Measurements from ENCODE around the gene EYS.
"Not testable (repeated sequence)": the region's sequence is repeated elsewhere in the genome, so short reads cannot be mapped to it uniquely, and the experiment has no call there.

EYS gene

DNA sequence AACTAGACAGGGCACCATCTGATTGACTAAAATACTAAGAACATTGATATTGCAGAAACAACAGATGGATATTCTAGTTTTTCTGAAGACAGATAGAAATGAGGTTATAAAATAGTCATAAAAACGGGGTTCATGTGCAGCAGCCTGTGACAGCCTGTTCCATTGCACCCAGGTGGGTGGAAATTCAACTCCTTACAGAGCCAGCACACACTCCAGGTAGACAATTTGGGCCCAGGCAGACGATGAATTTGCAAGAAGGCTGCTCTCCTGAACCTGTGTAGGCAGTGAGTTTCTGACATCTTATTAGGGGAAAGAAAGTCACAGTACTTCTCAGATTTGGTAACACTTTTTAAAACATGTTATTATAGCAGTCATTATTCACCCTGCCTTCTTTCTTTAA, 1657.3 kb downstream of the EYS start:
- ATAC-seq (replicated peaks) = no peak
- Mint-ChIP-seq H3K27ac (no peak overlapping the region), H3K27me3 (no peaks in the 10 kb centered on the region), H3K36me3 (no peaks in the 10 kb centered on the region), H3K9me3 (no peaks in the 10 kb centered on the region), H3K4me1 (no peaks in the 10 kb centered on the region), H3K4me3 (no peak overlapping the region)
- no peak for DNase-seq

DNA sequence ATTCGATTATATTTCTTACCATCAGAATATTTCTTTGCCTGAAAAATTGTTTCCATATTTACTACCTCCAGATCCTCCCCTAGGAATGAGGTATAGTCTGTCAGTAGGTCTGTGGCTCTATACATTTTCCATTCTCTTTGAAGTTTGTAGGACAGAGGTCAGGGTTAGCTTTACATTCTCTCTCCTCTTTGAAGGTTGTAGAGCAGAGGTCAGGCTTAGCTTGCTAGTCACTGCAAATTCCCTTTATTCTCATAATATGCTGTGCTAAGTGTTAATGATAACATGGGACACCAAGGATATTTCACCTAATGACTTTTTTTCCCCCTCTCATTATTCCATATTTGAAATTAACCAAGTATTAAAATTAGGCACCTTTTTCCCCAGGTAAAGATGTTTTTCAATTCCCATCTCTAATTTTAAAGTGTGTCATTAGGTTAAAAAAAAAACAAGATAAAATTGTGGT, 1660.2 kb downstream of the EYS start:
- ATAC-seq (replicated peaks) = no peak
- H3K4me1 Mint-ChIP-seq = no peaks in the 10 kb centered on the region
- no peak overlapping the region for H3K27ac Mint-ChIP-seq
- no peaks in the 10 kb centered on the region for H3K9me3 Mint-ChIP-seq
- H3K36me3 Mint-ChIP-seq = no peaks in the 10 kb centered on the region
- H3K27me3 Mint-ChIP-seq = no peaks in the 10 kb centered on the region
- H3K4me3 Mint-ChIP-seq = no peak overlapping the region
- no peak for DNase-seq

DNA sequence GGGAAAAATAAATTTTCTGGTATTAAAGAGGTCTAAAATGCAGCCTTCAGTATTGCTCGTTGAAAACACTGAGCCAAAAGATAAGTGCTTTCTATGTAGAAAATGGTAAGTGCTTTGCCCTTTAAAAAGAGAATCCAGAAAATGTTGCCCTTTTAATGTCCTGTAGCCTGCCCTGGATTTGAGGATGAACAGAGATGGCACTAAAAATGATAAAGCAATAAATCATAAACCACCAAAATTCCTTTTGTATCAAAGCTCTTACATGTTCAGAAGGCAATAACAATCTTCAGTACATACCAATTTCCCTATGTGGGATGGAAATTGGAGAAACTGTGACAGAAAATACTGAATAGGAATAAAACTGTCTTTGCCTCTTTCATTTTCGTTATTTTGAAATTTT, 1665.7 kb downstream of the EYS start:
- H3K27ac Mint-ChIP-seq = no peak overlapping the region
- no peak overlapping the region for H3K4me3 Mint-ChIP-seq
- H3K27me3 Mint-ChIP-seq = no peaks in the 10 kb centered on the region
- ATAC-seq (replicated peaks) (no peak), DNase-seq (no peak)
- H3K9me3 Mint-ChIP-seq = no peaks in the 10 kb centered on the region
- no peaks in the 10 kb centered on the region for H3K4me1 Mint-ChIP-seq
- no peaks in the 10 kb centered on the region for H3K36me3 Mint-ChIP-seq

DNA sequence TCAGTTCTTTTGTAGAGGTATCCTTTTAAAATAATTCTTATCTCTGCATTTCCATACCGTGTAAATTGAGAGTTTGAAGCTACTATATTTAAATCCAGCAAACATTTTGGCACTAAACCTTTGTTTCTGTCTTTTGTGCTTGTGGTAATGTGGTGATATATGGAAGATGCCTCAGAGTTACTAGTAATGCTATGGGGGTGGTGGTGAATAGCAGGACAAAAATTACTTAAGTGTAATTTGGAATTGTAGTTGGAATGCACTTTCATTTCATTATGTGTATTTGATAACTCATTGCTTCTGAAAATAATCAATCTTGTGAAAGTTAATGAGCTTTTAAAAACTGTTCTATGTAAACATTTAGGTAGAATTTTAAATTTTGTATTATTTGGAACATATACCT, 1666.9 kb downstream of the EYS start:
- Mint-ChIP-seq H3K9me3 (no peaks in the 10 kb centered on the region), H3K27ac (no peak overlapping the region), H3K4me1 (no peaks in the 10 kb centered on the region), H3K4me3 (no peak overlapping the region), H3K27me3 (no peaks in the 10 kb centered on the region), H3K36me3 (no peaks in the 10 kb centered on the region)
- DNase-seq (no peak), ATAC-seq (replicated peaks) (no peak)

DNA sequence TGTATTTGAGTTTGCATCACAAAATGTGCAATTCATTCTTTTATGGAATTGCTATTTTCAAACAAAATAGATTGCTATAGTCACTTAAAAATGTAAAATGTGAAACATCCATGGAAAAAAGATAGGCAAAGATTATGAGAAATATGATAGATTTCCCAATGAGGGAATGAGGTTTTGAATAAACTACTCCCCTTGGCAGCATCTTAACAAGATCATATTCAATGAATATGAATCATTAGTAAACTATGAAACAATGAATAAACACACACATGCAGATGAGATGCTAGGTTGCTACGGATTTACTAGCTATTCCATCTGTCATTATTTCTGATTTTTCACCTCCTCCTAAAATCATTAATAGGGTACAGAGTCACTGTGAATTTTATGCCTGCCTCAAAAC, 1669.6 kb downstream of the EYS start:
- no peak overlapping the region for H3K27ac Mint-ChIP-seq
- no peaks in the 10 kb centered on the region for H3K27me3 Mint-ChIP-seq
- H3K9me3 Mint-ChIP-seq = no peaks in the 10 kb centered on the region
- H3K4me3 Mint-ChIP-seq = no peak overlapping the region
- no peak for ATAC-seq (replicated peaks)
- no peaks in the 10 kb centered on the region for H3K4me1 Mint-ChIP-seq
- no peak for DNase-seq
- H3K36me3 Mint-ChIP-seq = no peaks in the 10 kb centered on the region

DNA sequence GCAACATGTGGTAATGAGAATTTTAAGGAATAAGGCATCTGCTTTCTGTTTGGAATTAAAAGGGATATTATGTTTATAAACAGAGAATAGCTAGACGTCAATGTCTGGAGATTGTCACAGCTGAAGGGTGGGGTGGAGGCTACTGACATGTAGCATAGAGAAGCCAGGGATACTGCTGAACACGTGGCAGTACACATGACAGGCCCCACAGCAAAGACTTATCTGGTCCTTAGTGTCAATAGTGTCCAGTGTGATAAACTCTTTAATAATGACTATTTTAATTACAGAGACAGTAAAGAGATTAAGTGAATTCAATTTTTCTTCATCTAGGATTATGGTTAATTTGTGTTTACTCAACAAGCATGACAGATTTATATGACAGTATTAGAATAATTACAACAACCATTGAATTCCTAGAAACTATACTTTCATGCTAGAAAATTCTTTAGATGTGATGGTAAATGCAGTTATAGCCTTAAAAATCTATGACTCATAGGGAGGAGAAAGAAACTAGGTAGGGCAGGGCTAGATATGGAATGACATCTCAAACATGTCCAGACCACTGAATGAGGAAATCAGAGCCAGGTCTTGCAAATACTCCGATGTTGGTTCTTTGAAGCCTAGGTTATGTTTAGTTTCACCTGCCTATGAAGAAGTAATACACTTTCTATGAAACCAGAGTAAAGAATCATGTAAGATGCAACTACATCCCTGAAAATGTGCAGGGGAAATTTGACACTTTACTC, 1671.9 kb downstream of the EYS start:
- Mint-ChIP-seq H3K27ac (no peak overlapping the region), H3K27me3 (no peaks in the 10 kb centered on the region), H3K4me3 (no peak overlapping the region), H3K36me3 (no peaks in the 10 kb centered on the region), H3K4me1 (no peaks in the 10 kb centered on the region), H3K9me3 (peaks cover under 1 to 3% of the 10 kb centered on the region in 2 donors)
- DNase-seq (no peak), ATAC-seq (replicated peaks) (no peak)

DNA sequence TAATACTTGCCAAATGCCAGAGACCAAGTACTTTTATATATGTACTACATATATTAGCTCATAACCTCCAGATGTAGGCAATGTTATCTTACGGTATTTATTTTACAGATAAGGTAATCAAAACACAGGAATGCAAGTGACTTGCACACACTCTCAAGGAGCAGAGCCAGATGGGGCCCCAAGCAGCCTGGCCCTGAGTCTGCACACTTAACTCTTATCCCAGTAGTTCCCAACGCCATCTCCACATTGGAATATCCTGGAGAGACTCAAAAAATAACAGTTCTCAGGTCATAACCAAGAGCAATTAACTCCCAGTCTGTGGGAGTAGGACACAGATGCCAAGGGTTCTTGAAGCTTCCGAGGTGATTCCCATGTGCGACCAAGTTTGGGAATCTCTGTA, 1672.7 kb downstream of the EYS start:
- Mint-ChIP-seq H3K36me3 (no peaks in the 10 kb centered on the region), H3K4me1 (no peaks in the 10 kb centered on the region), H3K9me3 (peaks cover 3 to 5% of the 10 kb centered on the region in 2 donors), H3K27me3 (no peaks in the 10 kb centered on the region), H3K27ac (no peak overlapping the region), H3K4me3 (no peak overlapping the region)
- no peak for DNase-seq
- no peak for ATAC-seq (replicated peaks)

DNA sequence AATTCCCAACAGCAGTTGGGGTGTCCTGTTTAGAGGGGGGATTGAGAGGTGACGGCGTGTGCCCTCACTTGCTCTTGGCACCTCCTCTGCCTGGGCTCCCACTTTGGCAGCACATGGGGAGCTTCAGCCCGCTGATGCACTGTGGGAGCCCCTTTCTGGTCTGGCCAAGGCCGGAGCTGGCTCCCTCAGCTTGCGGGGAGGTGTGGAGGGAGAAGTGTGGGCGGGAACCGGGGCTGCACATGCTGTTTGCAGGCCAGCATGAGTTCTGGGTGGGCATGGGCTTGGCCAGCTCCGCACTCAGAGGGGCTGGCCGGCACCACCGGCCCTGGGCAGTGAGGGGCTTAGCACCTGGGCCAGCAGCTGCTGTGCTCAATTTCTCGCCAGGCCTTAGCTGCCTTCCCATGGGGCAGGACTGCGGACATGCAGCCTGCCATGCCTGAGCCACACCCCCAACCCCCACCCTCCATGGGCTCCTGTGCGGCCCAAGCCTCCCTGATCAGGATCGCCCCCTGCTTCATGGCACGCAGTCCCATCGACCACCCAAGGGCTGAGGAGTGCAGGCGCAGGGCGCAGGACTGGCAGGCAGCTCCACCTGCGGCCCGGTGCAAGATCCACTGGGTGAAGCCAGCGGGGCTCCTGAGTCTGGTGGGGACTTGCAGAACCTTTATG, 1675.9 kb downstream of the EYS start:
- H3K9me3 Mint-ChIP-seq; ATAC-seq (replicated peaks); H3K27me3 Mint-ChIP-seq; DNase-seq; H3K27ac Mint-ChIP-seq; H3K4me3 Mint-ChIP-seq; H3K36me3 Mint-ChIP-seq; H3K4me1 Mint-ChIP-seq: not testable (repeated sequence)

DNA sequence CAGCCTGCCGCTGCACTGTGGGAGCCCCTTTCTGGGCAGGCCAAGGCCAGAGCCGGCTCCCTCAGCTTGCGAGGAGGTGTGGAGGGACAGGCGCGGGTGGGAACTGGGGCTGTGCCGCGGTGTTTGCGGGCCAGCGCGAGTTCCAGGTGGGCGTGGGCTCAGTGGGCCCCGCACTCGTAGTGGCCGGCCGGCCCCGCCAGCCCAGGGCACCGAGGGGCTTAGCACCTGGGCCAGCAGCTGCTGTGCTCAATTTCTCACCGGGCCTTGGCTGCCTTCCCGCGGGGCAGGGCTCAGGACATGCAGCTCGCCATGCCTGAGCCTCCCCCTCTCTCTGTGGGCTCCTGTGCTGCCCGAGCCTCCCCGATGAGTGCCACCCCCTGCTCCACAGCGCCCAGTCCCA, 1683.3 kb downstream of the EYS start:
- H3K36me3 Mint-ChIP-seq = no peaks in the 10 kb centered on the region
- no peak overlapping the region for H3K4me3 Mint-ChIP-seq
- no peaks in the 10 kb centered on the region for H3K4me1 Mint-ChIP-seq
- ATAC-seq (replicated peaks) = no peak
- no peaks in the 10 kb centered on the region for H3K27me3 Mint-ChIP-seq
- peaks cover 0 to 3% of the 10 kb centered on the region in 2 donors for H3K9me3 Mint-ChIP-seq
- DNase-seq = no peak
- H3K27ac Mint-ChIP-seq = no peak overlapping the region

DNA sequence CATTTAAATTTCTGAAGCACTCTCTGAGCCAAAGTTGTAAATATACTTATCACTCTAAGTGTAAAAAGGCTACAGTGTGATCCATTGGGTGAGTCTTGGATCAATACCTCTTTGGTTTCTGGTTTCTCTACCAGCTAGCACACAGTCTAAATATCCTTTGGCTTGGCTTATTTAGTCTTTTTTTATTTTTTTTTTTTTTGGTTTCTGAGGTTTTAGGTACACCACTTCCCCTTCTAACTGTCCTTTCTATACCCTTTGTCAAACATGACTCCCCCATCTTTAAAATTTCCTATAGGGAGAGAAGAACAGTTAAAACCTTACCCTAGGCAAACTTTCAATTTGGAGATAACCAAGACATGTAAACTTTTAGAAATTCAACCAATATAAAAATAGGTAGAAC, 1692.4 kb downstream of the EYS start:
- Mint-ChIP-seq H3K36me3 (no peaks in the 10 kb centered on the region), H3K27ac (no peak overlapping the region), H3K27me3 (no peaks in the 10 kb centered on the region), H3K4me1 (no peaks in the 10 kb centered on the region), H3K4me3 (no peak overlapping the region), H3K9me3 (peaks cover 0 to 3% of the 10 kb centered on the region in 2 donors)
- ATAC-seq (replicated peaks) (peak in 1 of 2 donors; percentile 39), DNase-seq (no peak)

DNA sequence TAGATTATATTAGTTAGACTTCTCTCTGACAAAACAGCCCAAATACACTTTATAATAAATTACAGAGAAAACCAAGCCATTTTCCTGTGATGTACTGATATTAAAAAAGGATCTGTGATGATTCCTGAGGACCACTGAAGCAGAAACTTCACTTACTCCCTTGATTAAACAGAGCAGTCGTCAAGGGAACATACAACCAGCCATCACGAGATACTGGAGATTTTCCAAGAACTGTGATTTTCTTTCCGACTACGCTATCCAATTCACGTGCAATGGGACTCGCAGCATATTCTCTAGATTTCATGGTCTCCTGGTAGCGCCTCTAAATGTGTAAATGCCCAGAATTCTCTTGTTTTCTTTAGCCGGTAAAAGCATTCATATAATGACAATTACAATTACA, 1694.0 kb downstream of the EYS start:
- H3K27ac Mint-ChIP-seq = no peak overlapping the region
- ATAC-seq (replicated peaks) = no peak
- no peak overlapping the region for H3K4me3 Mint-ChIP-seq
- peaks cover 0 to 4% of the 10 kb centered on the region in 2 donors for H3K9me3 Mint-ChIP-seq
- H3K36me3 Mint-ChIP-seq = no peaks in the 10 kb centered on the region
- H3K4me1 Mint-ChIP-seq = no peaks in the 10 kb centered on the region
- no peaks in the 10 kb centered on the region for H3K27me3 Mint-ChIP-seq
- no peak for DNase-seq

DNA sequence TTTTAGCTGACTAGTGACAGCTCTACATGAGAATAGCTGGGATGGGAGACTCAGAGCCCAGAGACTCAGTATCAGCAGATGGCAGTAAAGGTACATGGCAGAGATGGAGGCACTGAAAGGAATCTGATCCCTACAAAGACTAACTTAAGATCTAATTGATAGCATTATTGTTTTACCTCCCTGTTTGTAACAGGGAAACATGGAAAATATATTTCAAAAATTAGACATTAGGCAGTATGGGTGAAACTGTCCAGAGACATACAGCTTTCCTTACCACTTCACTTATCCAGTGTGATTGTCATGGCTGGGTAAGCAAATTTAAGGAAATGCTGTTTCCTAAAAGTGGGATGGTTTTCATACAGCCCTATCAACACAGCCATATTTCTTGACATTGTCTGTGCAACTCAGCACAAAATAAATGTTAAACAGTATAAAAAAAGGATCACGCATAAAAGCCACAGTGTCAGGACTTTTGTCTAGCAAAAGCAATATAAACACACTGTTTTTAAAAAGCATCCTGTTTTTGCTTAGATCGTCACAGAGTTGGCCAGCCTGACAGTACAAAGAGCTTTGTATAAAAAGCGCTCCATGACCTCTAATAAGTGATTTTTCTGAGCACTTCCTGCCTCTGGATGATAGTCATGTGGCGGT, 1694.5 kb downstream of the EYS start:
- H3K9me3 Mint-ChIP-seq = peaks cover 0 to 4% of the 10 kb centered on the region in 2 donors
- no peak overlapping the region for H3K4me3 Mint-ChIP-seq
- no peak overlapping the region for H3K27ac Mint-ChIP-seq
- ATAC-seq (replicated peaks) (peak in 1 of 2 donors; percentile 45), DNase-seq (no peak)
- H3K27me3 Mint-ChIP-seq = no peaks in the 10 kb centered on the region
- H3K4me1 Mint-ChIP-seq = no peaks in the 10 kb centered on the region
- no peaks in the 10 kb centered on the region for H3K36me3 Mint-ChIP-seq

DNA sequence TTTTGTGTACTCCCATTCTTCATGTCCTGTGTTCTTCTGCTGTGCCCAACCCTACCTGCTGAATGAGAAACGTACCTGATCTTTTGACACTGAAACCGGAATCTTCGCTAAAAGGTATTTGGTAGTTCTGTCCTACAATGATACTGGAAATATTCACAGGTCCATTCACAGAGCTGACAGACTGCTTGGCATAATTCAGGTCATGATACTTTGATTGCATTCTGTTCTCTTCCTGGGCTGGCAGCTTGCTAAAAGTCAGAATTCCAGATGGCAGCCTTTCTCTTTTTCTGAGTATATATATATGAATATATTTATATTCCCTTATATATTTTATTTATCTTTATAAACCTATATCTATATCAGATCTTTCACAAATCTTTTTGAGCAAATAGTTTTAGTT, 1696.4 kb downstream of the EYS start:
- ATAC-seq (replicated peaks) (no peak), DNase-seq (no peak)
- no peaks in the 10 kb centered on the region for H3K36me3 Mint-ChIP-seq
- H3K9me3 Mint-ChIP-seq = peaks cover 0 to 7% of the 10 kb centered on the region in 2 donors
- no peak overlapping the region for H3K4me3 Mint-ChIP-seq
- H3K27ac Mint-ChIP-seq = no peak overlapping the region
- no peaks in the 10 kb centered on the region for H3K4me1 Mint-ChIP-seq
- no peaks in the 10 kb centered on the region for H3K27me3 Mint-ChIP-seq

DNA sequence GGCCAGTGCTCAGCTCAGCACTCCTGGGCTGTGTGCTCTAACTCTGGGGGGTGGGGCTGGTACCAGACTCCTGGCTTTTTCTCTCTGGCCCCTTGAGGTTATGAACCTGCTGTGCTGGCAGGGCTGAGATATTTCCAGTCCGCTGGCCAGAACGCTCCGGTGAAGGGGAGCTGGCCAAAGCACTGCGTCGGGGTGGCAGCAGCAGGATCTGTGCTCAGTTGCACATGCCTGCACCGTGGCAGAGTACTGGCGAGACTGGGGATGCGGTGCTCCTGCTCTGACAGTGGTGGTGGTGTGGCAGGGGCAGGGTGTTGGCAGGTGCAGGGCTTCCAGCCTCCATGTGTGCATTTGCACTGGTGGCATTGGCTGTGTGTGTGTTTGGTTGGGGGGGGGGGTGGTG, 1697.0 kb downstream of the EYS start:
- Mint-ChIP-seq H3K27ac (no peak overlapping the region), H3K27me3 (no peaks in the 10 kb centered on the region), H3K4me3 (no peak overlapping the region), H3K36me3 (no peaks in the 10 kb centered on the region), H3K9me3 (peaks cover 0 to 7% of the 10 kb centered on the region in 2 donors), H3K4me1 (no peaks in the 10 kb centered on the region)
- ATAC-seq (replicated peaks) = no peak
- DNase-seq = no peak

DNA sequence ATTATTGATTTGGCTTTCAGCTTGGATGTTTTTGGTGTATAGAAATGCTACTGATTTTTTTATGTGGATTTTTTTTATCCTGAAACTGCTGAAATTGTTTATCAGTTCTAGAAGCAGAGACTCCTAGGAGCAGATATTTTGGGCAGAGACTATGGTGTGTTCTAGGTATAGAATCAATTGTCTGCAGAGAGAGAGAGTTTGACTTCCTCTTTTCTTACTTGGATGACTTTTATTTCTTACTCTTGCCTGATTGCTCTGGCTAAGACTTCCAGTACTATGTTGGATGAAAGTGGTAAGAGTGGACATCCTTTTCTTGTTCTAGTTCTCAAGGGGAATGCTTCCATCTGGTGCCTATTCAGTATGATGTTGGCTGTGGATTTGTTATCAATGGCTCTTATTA, 1700.8 kb downstream of the EYS start:
- Mint-ChIP-seq H3K27me3 (no peaks in the 10 kb centered on the region), H3K36me3 (no peaks in the 10 kb centered on the region), H3K9me3 (peaks cover 5 to 11% of the 10 kb centered on the region in 2 donors), H3K27ac (no peak overlapping the region), H3K4me3 (no peak overlapping the region), H3K4me1 (no peaks in the 10 kb centered on the region)
- ATAC-seq (replicated peaks) (no peak), DNase-seq (no peak)
